Measurements from ENCODE around the gene ITGA3.
"Not testable (repeated sequence)": the region's sequence is repeated elsewhere in the genome, so short reads cannot be mapped to it uniquely, and the experiment has no call there.

ITGA3 gene

DNA sequence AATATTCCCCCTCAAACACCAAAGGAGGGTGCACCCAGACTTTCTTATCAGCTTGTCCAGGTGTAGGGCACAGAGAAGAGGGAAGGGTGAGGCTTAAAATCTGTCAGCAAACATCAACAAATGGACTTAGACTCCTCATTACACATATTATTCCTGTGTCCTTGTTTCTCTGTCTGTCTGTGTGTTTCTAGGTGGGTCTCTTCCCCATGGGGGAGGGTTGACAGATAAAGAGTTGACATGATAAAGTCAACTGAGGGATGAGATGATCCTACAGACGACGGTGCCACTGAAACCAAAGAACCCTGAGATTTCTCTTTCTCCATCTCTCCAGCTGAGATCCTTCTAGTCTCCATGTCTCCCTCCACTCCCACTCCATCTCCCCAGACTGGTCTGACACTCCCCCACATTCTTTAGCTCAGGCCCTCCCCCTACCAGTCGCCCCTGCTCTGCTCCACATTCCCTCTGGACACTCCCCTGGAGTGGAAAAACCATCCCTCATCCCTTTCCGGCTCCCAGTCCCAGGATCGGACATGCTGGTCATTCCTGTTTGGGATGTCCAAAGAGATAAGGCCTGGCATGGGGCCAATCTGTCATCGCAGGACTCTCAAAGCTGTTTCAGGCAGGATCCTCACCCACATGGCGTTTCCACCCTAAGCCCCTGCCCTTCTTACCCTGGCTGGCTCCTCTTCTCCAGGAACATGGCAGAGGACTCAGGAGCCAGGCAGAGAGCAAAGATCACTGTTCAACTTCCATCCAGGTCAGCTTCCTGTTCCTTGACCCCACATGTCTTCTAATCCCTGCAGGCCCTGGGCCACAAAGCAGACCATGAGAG, 2.9 kb upstream of the ITGA3 start:
- no peak for DNase-seq

DNA sequence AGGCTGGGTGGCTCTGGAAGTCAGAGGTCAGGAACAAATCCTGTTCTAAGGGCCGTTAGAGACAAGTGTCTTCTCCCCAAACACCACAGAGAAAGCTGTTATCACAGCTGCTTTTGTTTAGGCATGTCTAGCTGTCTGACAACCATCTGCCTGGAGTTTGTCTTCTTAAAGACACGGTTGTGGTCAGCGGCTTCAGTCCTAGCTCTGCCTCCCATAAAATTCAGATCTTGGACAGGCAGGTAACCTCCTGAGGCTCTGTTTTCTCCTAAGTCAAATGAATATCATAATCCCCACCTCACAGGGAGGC, 2.3 kb upstream of the ITGA3 start:
- DNase-seq, result no peak

DNA sequence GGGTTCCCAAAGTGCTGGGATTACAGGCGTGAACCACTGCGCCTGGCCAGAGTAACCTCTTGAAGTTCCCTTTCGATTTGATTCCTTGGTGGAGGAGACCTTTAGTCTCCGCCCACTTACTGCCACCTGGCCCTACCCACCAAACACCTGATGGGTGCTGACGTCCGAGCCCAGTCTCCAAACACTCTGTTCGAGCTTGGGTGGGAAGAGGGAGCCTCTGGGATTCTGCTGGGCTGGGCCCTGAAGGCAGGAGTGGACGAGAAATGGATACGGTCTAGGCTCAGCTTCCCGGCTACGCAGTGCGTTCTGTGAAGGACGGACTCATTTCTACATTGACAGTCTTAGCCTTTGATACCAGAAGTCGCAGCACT, 870 bp upstream of the ITGA3 start:
- no peak for DNase-seq

DNA sequence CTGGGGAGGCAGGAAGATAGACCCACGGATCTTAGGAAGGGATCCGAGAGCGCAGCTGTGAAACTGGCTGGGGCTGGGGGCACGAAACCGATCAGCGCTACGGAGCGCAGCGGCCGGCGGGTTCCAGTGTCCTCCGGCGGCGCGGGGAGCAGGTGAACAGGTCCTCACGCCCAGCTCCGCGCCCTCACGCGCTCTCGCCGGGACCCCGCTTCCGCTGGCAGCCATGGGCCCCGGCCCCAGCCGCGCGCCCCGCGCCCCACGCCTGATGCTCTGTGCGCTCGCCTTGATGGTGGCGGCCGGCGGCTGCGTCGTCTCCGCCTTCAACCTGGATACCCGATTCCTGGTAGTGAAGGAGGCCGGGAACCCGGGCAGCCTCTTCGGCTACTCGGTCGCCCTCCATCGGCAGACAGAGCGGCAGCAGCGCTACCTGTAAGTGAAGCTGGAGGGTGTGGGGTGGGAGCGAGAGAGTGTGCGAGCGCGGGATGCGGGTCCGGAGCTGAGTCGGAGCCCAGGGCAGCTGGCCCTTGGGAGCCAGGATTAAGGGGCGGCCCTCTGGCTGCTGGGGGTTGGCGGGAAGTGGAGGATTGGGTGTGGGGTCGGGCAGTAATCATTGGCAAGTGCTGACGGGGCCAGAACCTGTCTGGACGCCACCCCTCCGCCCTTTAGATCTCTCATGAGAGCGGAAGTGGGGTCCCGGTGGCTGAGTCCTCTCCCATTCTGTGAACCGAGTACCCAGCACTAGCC, 479 bp downstream of the ITGA3 start:
- peak; percentile 84 for DNase-seq

DNA sequence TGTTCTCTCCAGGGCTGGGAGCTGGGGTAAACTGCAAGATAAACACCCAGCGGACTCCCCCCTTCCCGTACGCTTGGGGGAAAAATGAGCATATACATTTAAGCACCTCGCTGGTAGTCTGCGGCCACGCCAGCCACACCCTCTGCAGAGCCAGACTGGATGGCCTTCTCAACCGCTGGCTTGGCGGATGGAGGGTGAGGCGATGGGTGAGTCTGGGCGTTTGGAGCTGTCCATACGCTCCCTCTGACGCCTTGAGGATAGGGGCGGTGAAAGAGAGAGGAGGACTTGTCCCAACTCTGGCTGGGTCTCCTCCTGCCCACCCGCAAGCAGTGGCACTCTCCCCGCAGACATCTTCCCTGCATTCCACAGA, 1.0 kb downstream of the ITGA3 start:
- no peak for DNase-seq

DNA sequence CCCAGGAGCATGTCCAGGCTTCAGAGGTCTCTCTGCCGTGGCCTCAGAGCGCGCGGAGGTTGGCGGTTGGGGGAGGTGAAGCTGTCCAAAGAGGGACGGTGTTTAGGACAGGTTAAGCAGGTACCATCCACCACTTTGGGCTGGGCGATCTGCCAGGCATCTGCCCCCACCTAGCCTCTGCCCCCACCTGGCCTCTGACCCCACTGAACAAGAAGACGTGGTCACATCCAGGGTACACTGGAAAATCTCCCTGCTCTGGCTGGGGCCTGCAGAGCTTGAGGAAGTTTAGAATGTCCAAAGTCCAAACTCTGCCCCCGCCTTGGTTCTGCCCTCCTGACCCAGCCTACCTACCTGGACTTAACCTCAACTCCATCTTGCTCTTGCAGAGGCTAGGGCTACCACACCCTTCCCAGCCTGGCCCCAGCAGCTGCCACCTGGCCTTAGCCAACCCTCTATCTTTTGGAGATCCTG, 1.6 kb downstream of the ITGA3 start:
- no peak for DNase-seq

DNA sequence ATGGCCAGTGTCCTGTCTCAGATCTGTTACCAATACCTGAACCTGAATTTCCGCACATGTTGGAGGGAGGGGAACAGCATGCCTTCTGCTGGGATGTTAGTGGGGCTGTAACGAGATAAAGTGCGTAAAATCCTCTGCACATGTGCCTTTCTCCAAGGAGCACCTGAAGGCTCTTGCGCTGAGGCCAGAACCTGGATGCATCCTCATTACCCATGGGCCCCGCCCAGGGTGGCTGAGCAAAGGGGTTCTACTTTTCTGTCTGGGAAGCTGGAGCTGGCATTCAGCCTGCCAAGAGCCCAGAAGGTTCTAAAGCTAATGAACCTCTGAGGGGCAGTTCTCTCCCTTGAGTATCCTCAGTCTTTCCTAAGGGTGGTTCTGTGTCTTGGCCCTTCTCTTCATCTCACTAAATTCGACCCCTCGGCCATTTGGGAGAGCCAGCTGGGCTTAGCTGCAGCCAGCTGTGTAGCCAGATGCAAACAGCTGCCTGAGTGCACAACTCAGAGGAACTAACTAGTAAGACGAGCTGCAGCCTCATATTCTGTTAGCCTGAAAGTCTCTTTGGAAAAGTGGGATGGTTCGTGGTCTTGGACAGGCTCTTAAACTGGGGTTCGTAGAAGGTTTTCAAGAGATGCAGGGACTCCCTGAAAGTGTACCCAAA, 2.5 kb downstream of the ITGA3 start:
- no peak for DNase-seq

DNA sequence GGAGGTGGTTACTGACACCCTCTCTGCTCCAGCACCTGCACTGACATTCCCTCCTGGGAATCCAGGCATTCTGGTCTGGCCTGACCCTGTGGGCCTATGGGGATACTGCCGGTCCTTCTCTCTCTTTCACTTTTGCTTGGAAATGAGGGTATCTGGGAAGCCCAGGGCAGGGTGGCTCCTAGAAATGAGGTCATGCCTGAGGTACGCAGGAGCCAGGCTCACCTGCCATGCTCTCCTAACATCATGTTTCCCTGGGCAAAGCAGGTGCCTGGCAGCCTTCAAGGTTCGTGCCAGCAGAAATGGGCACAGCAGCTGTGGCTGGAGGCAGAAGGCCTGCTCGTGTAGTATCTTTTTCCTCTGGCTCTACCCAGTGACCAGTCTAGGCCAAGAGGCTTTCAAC, 3.3 kb downstream of the ITGA3 start:
- DNase-seq, result no peak

DNA sequence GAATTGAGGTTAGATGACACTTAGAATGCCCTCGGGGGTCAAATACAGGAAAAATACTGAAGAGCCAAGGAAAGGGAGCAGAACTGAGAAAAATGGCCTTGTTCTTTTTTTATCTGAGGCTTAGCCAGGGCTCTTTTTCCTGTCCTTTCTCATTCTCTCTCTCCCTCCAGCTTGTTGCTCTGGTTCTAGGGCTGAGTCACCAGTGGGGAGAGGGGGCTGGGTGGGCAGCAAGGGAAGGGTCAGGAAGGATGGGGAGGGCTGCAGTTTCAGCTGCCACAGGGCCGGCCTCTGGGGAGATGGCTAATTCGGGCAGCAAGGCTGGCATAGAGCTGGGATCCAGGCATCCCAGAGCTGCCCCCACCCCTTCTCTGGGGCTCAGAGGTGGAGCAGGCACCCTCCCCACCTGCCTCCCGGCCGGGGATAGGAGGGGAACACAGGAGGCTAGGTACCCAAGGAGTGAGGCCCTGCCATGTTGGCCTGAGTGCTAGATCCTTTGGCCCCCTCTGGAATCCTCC, 3.9 kb downstream of the ITGA3 start:
- no peak for DNase-seq

DNA sequence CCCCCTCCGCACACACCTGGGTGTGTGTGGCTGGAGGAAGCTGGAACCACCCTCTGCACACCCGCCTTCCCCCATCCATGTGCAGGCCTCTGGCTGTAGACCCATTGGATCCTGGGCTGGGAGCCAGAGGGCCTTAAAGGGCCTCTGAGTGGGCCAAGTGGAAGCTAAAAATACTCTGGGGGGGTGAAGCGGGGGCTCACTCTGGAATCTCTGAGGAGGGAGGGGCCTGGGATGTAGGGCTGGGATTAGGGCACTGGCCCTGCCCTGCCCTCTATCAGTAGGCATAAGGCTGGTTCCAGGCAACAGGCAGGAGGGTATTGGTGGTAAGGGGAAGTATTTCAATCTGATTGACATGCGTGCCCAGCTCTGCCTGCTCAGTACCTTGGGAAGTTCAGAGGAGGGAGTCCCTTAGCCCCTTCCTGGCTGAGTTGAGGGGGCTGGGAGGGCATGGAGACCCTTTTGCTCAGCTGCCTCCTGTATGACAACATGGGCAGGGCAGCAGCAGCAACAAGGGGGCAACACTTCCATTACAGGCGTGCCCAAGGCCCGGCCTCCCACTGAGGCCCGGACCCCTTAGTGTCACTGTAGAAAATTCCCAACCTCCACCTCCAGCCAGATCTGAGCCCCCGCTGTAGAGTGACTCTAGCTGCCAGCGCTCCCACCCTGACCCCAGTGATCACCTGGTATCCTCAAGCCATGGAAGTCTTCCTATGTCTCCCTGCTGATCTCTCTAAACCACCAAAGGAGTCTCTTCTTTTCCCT, 5.2 kb downstream of the ITGA3 start:
- DNase-seq, result no peak

DNA sequence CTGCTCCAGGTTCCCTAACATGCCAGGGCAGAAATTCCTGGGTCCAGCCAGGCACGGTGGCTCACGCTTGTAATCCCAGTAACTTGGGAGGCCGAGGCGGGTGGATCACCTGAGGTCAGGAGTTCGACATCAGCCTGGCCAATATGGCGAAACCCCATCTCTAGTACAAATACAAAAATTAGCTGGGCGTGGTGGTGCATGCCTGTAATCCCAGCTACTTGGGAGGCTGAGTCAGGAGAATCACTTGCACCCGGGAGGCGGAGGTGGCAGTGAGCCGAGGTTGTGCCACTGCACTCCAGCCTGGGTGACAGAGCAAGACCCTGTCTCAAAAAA, 5.8 kb downstream of the ITGA3 start:
- DNase-seq, result not testable (repeated sequence)

DNA sequence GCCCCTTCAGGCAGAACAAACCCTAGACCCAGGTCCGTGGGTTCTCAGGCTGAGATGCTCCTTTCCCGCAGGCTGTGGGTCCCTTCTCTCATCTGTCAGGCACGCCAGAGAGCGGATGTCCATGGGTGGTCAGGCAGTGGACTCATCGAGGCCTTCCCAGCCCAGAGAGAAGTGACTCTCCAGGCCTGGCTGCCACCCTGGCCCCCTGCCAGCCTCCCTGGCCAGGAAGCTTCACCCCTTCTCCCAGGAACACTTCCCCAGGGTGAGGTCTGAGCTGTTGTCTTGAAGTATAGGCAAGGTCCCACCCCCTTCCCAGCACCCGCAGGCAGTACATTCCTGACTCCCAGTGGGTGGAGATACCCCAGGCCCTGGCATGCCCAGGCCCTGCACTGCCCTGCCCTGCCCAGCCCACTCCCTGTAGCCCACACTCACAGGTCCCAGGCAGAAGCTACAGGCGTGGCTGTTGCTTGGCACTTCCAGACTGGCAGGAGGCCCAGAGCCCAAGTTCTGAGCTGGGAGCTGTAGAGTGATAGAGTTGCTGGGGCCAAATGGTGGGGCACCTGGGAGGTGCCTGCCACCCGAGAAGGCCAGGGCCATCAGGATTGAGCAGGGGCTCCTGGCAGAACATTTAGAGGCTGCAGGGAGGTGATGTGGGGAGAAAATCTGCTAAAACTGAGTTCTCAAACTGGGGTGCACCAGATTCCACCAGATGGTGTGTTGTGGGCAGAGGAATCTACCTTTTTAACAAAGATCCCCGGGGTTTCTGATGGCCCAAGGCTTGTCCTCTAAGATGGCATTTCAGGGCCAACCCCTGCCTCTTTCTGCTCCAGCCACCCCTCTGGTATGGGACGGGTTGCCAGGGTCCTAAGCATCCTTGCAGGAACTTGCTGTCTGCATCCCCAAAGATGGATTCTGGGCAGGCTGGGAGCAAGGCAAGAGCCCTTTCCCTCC, 6.7 kb downstream of the ITGA3 start:
- DNase-seq, result no peak

DNA sequence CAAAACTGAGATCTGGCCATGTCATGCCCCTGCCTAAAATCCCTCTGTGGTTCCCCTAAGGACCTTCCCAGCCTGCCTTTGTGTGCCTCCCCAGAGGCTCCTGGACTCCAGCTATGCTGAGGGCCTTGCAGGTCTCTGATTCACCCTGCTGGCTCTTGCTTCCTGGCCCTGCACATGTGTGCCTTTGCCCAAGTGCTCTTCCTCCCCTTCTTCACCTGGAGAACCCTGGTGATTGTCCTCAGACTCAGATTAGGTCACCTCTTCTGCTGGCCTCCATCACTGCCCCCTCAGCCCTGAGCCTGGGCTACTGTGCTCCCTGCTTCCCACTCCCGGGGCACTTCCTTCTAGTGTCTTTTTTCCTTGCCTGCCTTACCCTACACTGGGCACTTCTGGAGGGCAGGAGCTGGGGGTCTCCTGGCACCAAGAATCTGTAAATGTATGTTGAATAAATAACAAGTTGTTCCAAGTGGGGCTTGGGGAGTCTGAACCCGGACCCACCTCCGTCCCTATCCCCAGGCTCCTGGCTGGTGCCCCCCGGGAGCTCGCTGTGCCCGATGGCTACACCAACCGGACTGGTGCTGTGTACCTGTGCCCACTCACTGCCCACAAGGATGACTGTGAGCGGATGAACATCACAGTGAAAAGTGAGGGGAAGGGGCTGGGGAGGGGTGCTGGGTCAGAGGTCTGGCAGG, 7.8 kb downstream of the ITGA3 start:
- DNase-seq, result no peak

DNA sequence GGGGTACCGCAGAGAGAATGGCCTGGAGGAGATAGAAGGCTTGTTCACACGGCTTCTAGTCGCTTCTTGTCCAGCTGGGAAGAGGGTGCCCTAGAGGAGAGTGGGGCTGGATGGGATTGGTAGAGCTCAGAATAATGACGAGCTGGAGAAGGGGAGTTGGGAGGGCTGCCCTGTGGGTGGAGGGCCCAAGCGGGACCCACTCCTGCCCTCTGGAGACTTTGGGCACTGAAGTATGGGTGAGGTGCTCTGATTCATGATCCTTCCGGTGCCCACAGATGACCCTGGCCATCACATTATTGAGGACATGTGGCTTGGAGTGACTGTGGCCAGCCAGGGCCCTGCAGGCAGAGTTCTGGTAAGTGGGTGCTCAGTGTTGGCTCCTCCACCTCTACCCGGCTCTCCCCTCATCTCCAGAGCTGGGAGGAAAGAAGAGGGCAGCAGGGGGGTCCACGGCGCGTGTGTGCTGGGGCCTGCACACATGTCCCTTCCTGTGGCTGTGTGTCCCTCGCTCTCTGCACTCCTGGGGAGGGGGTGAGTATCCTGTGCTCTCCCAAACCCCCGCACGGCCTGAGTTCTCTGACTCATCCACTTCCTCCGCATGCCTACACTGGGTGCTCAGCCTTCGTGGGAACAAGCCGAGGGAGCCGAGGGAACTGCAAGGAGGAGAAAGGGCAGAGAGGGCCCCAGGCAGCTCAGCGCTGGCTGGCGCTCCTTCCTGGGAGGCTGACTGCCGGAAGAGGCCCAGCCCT, 8.5 kb downstream of the ITGA3 start:
- no peak for DNase-seq

DNA sequence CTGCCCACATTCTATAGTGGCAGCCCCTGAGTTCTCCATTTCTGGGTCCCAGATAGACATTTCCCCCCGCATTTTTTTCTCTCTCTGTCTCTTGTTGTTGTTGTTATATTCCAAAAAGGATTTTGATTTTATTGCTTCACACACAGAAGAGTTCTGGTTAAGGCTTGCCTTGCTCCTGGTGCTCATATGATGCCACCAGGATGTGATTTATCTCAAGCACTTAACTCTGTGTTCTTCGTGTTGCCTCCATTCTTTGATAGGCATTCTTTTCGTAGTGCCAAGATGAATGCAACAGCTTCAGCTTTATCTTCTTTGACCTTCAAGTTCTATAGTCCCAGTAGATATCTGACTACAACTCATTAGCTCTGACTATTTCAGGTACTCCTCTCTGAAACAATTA, 9.1 kb downstream of the ITGA3 start:
- no peak for DNase-seq

DNA sequence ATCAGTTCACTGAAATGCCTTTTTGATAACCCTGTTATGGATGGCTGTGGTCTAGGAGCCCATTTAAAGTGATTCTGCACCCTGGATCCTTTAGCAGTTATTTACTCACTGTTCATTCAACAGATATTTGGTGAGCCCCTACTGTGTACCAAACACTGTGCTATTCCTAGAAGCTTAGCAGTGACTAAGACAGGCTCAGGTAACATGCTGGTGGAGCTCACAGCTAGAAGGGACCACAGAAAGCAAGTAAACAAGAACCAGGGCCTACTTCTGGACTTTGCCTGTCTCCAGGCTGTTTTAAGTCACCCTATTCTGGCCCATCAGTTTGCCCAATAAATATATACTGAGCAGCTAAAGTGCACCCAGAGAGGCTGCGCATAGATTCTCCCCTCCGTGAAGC, 11.1 kb downstream of the ITGA3 start:
- DNase-seq, result no peak

DNA sequence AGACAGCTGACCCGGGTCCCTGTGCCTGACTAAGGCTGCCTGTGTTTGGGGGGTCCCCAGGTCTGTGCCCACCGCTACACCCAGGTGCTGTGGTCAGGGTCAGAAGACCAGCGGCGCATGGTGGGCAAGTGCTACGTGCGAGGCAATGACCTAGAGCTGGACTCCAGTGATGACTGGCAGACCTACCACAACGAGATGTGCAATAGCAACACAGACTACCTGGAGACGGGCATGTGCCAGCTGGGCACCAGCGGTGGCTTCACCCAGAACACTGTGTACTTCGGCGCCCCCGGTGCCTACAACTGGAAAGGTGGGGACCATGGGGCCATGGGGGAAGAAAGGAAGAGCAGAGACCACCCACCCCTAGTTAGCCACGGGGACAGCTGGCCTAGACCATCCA, 12.1 kb downstream of the ITGA3 start:
- no peak for DNase-seq

DNA sequence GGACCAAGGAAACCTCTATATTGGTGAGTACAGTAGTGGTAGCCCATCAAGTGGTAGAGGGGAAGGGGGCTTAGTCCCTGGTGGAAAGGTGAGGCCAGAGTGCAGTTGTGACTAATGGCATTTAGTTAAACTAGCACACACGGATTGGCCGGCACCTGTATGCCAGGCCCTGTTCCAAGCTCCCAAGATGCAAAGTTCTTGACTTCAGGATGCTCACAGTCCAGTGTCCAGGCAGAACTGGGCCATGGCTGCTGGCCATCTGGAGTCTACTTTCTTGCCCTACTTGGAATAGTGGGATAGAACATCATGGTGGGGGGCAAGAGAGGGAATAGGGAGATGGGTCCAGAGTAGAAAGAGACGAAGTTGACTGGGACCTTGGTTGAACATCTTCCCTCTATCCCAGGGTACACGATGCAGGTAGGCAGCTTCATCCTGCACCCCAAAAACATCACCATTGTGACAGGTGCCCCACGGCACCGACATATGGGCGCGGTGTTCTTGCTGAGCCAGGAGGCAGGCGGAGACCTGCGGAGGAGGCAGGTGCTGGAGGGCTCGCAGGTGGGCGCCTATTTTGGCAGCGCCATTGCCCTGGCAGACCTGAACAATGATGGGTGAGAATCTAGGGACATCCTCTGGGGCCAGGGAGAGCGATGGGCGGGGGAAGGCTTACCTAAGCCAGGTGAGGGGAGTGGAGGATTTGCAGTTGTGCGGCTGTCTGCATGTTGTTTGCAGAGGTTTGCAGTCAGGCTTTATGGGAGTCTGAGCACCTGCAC, 15.2 kb downstream of the ITGA3 start:
- no peak for DNase-seq

DNA sequence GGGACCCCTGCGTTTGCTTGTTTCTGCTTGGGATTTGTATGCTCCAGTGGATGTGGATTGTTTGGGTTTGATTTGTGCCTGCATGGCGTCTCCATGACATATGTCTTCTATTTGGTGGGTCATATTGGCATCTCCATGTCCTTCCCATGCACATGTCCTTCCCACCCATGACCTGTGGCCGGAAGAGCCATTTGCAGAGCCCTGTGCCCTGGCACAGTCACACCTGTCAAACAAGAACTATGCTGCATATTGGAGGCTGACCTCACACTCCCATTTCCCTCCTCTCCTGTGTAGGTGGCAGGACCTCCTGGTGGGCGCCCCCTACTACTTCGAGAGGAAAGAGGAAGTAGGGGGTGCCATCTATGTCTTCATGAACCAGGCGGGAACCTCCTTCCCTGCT, 15.8 kb downstream of the ITGA3 start:
- no peak for DNase-seq

DNA sequence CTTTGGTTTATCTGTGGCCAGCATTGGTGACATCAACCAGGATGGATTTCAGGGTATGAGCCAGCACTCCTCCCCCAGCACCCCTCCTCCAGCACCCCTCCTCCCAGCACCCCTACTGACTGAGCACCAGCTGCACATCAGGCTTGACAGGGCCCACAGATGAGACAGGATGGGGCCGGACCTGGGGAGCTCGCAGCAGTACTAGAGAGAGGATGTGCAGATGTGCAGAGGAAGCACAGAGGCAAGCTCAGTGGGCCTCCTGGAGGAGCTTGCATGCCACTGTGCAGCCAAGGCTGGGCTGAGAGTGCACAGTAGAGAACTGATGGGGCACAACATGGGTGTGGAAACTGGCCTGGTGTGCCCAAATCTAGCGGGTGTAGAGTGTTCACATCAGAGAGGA, 16.2 kb downstream of the ITGA3 start:
- DNase-seq, result no peak

All from activated CD8-positive, alpha-beta memory T cell treated with anti-CD3 and anti-CD28 coated beads for 24 hours (primary cell).